PC-3 (cell line): ENCODE measurements around the gene OOSP3.

ENCODE experiments used
- EZH2 ChIP-seq: fragments of 300-600 bp; sonication (generic); IDR thresholded peaks from one replicate; pipeline ENCODE4 v1.6.1; 2017; ENCODE audit warnings: antibody characterized with exemption, mild to moderate bottlenecking, low read length; ENCODE audit not compliant: unreplicated experiment
- EZH2phosphoT487 ChIP-seq: fragments of 300-600 bp; sonication (generic); IDR thresholded peaks from 2 replicates; pipeline ENCODE4 v1.6.1; 2018; ENCODE audit warnings: mild to moderate bottlenecking, antibody characterized with exemption, low read length, borderline replicate concordance
- TF ChIP-seq, protein P1 (sequence below): fragments of 300-600 bp; sonication (generic); conservative IDR thresholded peaks from 2 replicates; pipeline ENCODE4 v1.5.1; 2017; ENCODE audit warnings: antibody characterized with exemption, low read depth, mild to moderate bottlenecking, low read length

DNA sequence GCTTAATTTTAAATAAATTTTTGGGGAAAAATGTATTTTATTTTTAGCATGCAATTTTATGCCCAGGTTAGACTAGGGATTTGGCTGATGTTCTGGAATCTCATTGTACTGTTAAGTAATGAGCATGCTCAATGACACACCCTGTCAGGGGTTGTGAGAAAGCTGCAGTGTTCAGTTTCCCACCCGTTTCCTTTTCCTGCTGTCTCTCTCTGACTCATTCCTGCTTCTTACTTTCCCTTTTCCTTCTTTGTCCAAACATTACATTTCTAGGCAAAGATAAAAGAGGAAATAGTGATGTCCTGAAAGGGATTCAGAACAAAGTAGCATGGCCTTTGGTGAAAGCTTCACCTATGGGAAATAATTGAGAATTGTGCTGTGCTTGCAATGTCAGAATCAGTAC lies 22.7 kb downstream of the OOSP3 start:
- TF ChIP-seq, protein P1, sequence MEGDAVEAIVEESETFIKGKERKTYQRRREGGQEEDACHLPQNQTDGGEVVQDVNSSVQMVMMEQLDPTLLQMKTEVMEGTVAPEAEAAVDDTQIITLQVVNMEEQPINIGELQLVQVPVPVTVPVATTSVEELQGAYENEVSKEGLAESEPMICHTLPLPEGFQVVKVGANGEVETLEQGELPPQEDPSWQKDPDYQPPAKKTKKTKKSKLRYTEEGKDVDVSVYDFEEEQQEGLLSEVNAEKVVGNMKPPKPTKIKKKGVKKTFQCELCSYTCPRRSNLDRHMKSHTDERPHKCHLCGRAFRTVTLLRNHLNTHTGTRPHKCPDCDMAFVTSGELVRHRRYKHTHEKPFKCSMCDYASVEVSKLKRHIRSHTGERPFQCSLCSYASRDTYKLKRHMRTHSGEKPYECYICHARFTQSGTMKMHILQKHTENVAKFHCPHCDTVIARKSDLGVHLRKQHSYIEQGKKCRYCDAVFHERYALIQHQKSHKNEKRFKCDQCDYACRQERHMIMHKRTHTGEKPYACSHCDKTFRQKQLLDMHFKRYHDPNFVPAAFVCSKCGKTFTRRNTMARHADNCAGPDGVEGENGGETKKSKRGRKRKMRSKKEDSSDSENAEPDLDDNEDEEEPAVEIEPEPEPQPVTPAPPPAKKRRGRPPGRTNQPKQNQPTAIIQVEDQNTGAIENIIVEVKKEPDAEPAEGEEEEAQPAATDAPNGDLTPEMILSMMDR: no peak
- TF ChIP-seq EZH2phosphoT487: no peak
- no peak for TF ChIP-seq EZH2
